HEK293 (cell line): ENCODE data around the gene PDCL3.

ENCODE experiments used
- OSR2 ChIP-seq: fragments of 450-650 bp; formaldehyde crosslinking; IDR thresholded peaks from 2 replicates; pipeline ENCODE4 v1.5.1; 2016; ENCODE audit warnings: missing biosample characterization, missing genetic modification characterization
- SCRT2 ChIP-seq: fragments of 450-650 bp; formaldehyde crosslinking; IDR thresholded peaks from 2 replicates; pipeline ENCODE4 v1.5.1; 2016; ENCODE audit warnings: missing biosample characterization, missing genetic modification characterization
- ZBTB17 ChIP-seq: fragments of 450-650 bp; formaldehyde crosslinking; IDR thresholded peaks from 2 replicates; pipeline ENCODE4 v1.5.1; 2016; ENCODE audit warnings: missing biosample characterization, missing genetic modification characterization
- ZBTB21 ChIP-seq: fragments of 450-650 bp; formaldehyde crosslinking; IDR thresholded peaks from 2 replicates; pipeline ENCODE4 v1.5.1; 2017; ENCODE audit warnings: missing biosample characterization, missing genetic modification characterization
- ZBTB8A ChIP-seq: fragments of 450-650 bp; formaldehyde crosslinking; IDR thresholded peaks from 2 replicates; pipeline ENCODE4 v1.5.1; 2016; ENCODE audit warnings: missing biosample characterization, missing genetic modification characterization
- ZNF184 ChIP-seq: fragments of 450-650 bp; IDR thresholded peaks from 2 replicates; pipeline ENCODE4 v1.5.1; 2018; ENCODE audit warnings: missing biosample characterization, mild to moderate bottlenecking, missing genetic modification characterization
- ZNF211 ChIP-seq: fragments of 450-650 bp; formaldehyde crosslinking; IDR thresholded peaks from 2 replicates; pipeline ENCODE4 v1.5.1; 2016; ENCODE audit warnings: low read depth, missing biosample characterization, missing genetic modification characterization
- ZNF24 ChIP-seq: fragments of 450-650 bp; formaldehyde crosslinking; IDR thresholded peaks from 2 replicates; pipeline ENCODE4 v1.5.1; 2016; ENCODE audit warnings: missing biosample characterization, missing genetic modification characterization
- ZNF366 ChIP-seq: fragments of 450-650 bp; formaldehyde crosslinking; conservative IDR thresholded peaks from 2 replicates; pipeline ENCODE4 v1.5.1; 2016; ENCODE audit warnings: missing biosample characterization, missing genetic modification characterization
- ZNF394 ChIP-seq: fragments of 450-650 bp; formaldehyde crosslinking; IDR thresholded peaks from 2 replicates; pipeline ENCODE4 v1.5.1; 2016; ENCODE audit warnings: missing biosample characterization, missing genetic modification characterization, mild to moderate bottlenecking, moderate library complexity, borderline replicate concordance
- ZNF558 ChIP-seq: fragments of 450-650 bp; formaldehyde crosslinking; IDR thresholded peaks from 2 replicates; pipeline ENCODE4 v1.5.1; 2016; ENCODE audit warnings: missing biosample characterization, missing genetic modification characterization
- ZNF600 ChIP-seq: fragments of 450-650 bp; formaldehyde crosslinking; IDR thresholded peaks from 2 replicates; pipeline ENCODE4 v1.5.1; 2016; ENCODE audit warnings: missing biosample characterization, missing genetic modification characterization
- ZNF624 ChIP-seq: fragments of 450-650 bp; formaldehyde crosslinking; IDR thresholded peaks from 2 replicates; pipeline ENCODE4 v1.5.1; 2017; ENCODE audit warnings: missing biosample characterization, missing genetic modification characterization
- ZNF629 ChIP-seq: fragments of 450-650 bp; formaldehyde crosslinking; IDR thresholded peaks from 2 replicates; pipeline ENCODE4 v1.5.1; 2017; ENCODE audit warnings: missing biosample characterization, missing genetic modification characterization
- ZNF768 ChIP-seq: fragments of 450-650 bp; formaldehyde crosslinking; IDR thresholded peaks from 2 replicates; pipeline ENCODE4 v1.5.1; 2018; ENCODE audit warnings: missing biosample characterization, mild to moderate bottlenecking, missing genetic modification characterization
- ZSCAN16 ChIP-seq: fragments of 450-650 bp; formaldehyde crosslinking; IDR thresholded peaks from 2 replicates; pipeline ENCODE4 v1.5.1; 2016; ENCODE audit warnings: missing biosample characterization, missing genetic modification characterization
- TF ChIP-seq, protein P1 (sequence below): fragments of 450-650 bp; formaldehyde crosslinking; IDR thresholded peaks from 2 replicates; pipeline ENCODE4 v1.5.1; 2016; ENCODE audit warnings: missing biosample characterization, missing genetic modification characterization
- TF ChIP-seq, protein P2 (sequence below): fragments of 450-650 bp; formaldehyde crosslinking; conservative IDR thresholded peaks from 2 replicates; pipeline ENCODE4 v1.5.1; 2016; ENCODE audit warnings: low read depth, missing biosample characterization, missing genetic modification characterization
- TF ChIP-seq, protein P3 (sequence below): fragments of 450-650 bp; formaldehyde crosslinking; IDR thresholded peaks from 2 replicates; pipeline ENCODE4 v1.5.1; 2016; ENCODE audit warnings: missing biosample characterization, missing genetic modification characterization
- TF ChIP-seq, protein P4 (sequence below): fragments of 450-650 bp; formaldehyde crosslinking; IDR thresholded peaks from 2 replicates; pipeline ENCODE4 v1.5.1; 2016; ENCODE audit warnings: missing biosample characterization, missing genetic modification characterization
- TF ChIP-seq, protein P5 (sequence below): fragments of 450-650 bp; formaldehyde crosslinking; IDR thresholded peaks from 2 replicates; pipeline ENCODE4 v1.5.1; 2016; ENCODE audit warnings: missing biosample characterization, missing genetic modification characterization
- TF ChIP-seq, protein P6 (sequence below): fragments of 450-650 bp; formaldehyde crosslinking; IDR thresholded peaks from 2 replicates; pipeline ENCODE4 v1.5.1; 2016; ENCODE audit warnings: missing biosample characterization, missing genetic modification characterization, borderline replicate concordance

Gene PDCL3

DNA sequence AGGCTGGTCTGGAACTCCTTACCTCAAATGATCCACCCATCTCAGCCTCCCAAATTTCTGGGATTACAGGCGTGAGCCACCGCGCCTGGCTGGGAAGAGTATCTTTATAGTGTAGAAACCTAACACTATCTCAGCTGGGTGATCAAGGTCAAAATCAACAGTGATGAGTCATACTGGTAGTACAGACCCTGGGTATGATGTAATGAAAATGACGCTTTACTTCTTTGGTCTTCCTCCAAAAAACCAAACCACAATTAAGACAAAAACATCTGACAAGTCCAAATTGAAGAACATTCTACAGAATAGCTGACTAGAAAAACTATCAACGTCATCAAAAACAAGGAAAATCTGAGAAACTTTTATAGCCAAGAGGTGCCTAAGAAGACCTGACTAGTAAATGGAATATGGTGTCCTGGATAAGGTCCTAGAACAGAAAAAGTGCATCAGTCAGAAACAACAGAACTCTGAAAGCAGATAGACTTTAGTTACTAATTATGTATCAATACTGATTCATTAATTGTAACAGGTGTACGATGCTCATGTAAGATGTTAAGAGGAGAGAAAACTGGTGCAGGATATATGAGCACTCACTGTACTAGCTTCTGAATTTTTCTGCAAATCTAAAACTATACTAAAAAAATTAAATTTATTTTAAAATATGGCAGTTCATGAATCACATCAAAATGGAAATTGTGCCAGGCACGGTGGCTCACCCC, 25.4 kb downstream of the PDCL3 start (continued):
- TF ChIP-seq, protein P1, sequence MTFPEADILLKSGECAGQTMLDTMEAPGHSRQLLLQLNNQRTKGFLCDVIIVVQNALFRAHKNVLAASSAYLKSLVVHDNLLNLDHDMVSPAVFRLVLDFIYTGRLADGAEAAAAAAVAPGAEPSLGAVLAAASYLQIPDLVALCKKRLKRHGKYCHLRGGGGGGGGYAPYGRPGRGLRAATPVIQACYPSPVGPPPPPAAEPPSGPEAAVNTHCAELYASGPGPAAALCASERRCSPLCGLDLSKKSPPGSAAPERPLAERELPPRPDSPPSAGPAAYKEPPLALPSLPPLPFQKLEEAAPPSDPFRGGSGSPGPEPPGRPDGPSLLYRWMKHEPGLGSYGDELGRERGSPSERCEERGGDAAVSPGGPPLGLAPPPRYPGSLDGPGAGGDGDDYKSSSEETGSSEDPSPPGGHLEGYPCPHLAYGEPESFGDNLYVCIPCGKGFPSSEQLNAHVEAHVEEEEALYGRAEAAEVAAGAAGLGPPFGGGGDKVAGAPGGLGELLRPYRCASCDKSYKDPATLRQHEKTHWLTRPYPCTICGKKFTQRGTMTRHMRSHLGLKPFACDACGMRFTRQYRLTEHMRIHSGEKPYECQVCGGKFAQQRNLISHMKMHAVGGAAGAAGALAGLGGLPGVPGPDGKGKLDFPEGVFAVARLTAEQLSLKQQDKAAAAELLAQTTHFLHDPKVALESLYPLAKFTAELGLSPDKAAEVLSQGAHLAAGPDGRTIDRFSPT: peak; percentile 57; the same call in 1 of the 2 replicates
- peak; percentile 91 for TF ChIP-seq ZBTB21 (tag by site-specific recombination)
- 0 out of 2 replicates have a peak, but pooled peaks have one; percentile 23 for TF ChIP-seq ZNF24 (tag by site-specific recombination)
- peak; percentile 76 for TF ChIP-seq ZNF366 (tag by site-specific recombination)
- peak; percentile 77; the same call in 1 of the 2 replicates for TF ChIP-seq ZNF394 (tag by site-specific recombination)
- TF ChIP-seq ZSCAN16 (tag by site-specific recombination): no peak
- TF ChIP-seq ZBTB8A (tag by site-specific recombination): no peak
- no peak for TF ChIP-seq ZNF768 (tag by site-specific recombination)
- TF ChIP-seq, protein P2, sequence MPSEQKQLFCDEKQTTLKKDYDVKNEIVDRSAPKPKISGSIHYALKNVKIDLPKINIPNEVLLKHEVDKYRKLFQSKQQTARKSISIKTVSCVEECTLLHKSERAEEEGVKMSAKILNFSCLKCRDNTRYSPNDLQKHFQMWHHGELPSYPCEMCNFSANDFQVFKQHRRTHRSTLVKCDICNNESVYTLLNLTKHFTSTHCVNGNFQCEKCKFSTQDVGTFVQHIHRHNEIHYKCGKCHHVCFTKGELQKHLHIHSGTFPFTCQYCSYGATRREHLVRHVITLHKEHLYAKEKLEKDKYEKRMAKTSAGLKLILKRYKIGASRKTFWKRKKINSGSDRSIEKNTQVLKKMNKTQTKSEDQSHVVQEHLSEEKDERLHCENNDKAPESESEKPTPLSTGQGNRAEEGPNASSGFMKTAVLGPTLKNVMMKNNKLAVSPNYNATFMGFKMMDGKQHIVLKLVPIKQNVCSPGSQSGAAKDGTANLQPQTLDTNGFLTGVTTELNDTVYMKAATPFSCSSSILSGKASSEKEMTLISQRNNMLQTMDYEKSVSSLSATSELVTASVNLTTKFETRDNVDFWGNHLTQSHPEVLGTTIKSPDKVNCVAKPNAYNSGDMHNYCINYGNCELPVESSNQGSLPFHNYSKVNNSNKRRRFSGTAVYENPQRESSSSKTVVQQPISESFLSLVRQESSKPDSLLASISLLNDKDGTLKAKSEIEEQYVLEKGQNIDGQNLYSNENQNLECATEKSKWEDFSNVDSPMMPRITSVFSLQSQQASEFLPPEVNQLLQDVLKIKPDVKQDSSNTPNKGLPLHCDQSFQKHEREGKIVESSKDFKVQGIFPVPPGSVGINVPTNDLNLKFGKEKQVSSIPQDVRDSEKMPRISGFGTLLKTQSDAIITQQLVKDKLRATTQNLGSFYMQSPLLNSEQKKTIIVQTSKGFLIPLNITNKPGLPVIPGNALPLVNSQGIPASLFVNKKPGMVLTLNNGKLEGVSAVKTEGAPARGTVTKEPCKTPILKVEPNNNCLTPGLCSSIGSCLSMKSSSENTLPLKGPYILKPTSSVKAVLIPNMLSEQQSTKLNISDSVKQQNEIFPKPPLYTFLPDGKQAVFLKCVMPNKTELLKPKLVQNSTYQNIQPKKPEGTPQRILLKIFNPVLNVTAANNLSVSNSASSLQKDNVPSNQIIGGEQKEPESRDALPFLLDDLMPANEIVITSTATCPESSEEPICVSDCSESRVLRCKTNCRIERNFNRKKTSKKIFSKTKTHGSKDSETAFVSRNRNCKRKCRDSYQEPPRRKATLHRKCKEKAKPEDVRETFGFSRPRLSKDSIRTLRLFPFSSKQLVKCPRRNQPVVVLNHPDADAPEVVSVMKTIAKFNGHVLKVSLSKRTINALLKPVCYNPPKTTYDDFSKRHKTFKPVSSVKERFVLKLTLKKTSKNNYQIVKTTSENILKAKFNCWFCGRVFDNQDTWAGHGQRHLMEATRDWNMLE (tag by site-specific recombination): 0 out of 2 replicates have a peak, but pooled peaks have one; percentile 19
- TF ChIP-seq ZNF211: no peak
- TF ChIP-seq ZNF600 (tag by site-specific recombination): peak; percentile 15; the same call in 1 of the 2 replicates
- TF ChIP-seq ZBTB17 (tag by site-specific recombination): peak; percentile 32; the same call in 1 of the 2 replicates
- TF ChIP-seq, protein P3, sequence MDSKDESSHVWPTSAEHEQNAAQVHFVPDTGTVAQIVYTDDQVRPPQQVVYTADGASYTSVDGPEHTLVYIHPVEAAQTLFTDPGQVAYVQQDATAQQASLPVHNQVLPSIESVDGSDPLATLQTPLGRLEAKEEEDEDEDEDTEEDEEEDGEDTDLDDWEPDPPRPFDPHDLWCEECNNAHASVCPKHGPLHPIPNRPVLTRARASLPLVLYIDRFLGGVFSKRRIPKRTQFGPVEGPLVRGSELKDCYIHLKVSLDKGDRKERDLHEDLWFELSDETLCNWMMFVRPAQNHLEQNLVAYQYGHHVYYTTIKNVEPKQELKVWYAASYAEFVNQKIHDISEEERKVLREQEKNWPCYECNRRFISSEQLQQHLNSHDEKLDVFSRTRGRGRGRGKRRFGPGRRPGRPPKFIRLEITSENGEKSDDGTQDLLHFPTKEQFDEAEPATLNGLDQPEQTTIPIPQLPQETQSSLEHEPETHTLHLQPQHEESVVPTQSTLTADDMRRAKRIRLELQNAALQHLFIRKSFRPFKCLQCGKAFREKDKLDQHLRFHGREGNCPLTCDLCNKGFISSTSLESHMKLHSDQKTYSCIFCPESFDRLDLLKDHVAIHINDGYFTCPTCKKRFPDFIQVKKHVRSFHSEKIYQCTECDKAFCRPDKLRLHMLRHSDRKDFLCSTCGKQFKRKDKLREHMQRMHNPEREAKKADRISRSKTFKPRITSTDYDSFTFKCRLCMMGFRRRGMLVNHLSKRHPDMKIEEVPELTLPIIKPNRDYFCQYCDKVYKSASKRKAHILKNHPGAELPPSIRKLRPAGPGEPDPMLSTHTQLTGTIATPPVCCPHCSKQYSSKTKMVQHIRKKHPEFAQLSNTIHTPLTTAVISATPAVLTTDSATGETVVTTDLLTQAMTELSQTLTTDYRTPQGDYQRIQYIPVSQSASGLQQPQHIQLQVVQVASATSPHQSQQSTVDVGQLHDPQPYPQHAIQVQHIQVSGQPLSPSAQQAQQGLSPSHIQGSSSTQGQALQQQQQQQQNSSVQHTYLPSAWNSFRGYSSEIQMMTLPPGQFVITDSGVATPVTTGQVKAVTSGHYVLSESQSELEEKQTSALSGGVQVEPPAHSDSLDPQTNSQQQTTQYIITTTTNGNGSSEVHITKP (tag by site-specific recombination): peak; percentile 48
- TF ChIP-seq, protein P4, sequence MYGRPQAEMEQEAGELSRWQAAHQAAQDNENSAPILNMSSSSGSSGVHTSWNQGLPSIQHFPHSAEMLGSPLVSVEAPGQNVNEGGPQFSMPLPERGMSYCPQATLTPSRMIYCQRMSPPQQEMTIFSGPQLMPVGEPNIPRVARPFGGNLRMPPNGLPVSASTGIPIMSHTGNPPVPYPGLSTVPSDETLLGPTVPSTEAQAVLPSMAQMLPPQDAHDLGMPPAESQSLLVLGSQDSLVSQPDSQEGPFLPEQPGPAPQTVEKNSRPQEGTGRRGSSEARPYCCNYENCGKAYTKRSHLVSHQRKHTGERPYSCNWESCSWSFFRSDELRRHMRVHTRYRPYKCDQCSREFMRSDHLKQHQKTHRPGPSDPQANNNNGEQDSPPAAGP (tag by site-specific recombination): no peak
- TF ChIP-seq, protein P5, sequence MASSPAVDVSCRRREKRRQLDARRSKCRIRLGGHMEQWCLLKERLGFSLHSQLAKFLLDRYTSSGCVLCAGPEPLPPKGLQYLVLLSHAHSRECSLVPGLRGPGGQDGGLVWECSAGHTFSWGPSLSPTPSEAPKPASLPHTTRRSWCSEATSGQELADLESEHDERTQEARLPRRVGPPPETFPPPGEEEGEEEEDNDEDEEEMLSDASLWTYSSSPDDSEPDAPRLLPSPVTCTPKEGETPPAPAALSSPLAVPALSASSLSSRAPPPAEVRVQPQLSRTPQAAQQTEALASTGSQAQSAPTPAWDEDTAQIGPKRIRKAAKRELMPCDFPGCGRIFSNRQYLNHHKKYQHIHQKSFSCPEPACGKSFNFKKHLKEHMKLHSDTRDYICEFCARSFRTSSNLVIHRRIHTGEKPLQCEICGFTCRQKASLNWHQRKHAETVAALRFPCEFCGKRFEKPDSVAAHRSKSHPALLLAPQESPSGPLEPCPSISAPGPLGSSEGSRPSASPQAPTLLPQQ (tag by site-specific recombination): peak; percentile 25; the same call in 1 of the 2 replicates
- TF ChIP-seq ZNF184 (tag by site-specific recombination): peak; percentile 80
- no peak for TF ChIP-seq ZNF624 (tag by site-specific recombination)
- TF ChIP-seq ZNF558: peak; percentile 62; the same call in 1 of the 2 replicates
- 0 out of 2 replicates have a peak, but pooled peaks have one; percentile 17 for TF ChIP-seq OSR2 (tag by site-specific recombination)
- TF ChIP-seq SCRT2 (tag by site-specific recombination): peak; percentile 73
- peak; percentile 95 for TF ChIP-seq ZNF629 (tag by site-specific recombination)
- TF ChIP-seq, protein P6, sequence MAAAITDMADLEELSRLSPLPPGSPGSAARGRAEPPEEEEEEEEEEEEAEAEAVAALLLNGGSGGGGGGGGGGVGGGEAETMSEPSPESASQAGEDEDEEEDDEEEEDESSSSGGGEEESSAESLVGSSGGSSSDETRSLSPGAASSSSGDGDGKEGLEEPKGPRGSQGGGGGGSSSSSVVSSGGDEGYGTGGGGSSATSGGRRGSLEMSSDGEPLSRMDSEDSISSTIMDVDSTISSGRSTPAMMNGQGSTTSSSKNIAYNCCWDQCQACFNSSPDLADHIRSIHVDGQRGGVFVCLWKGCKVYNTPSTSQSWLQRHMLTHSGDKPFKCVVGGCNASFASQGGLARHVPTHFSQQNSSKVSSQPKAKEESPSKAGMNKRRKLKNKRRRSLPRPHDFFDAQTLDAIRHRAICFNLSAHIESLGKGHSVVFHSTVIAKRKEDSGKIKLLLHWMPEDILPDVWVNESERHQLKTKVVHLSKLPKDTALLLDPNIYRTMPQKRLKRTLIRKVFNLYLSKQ (tag by site-specific recombination): no peak
